Psoas muscle (tissue), 8 donors: ENCODE measurements around the gene SASH1. TPM values are rescaled to one million over a fixed set of nuclear protein-coding genes. Genes with fewer than 3 reads are reported as not detected.

ENCODE experiments used
- ATAC-seq, 4 donors: fragments of 200-7000 bp; cut with Tn5 transposase; one replicate each; pipeline ENCODE4 v1.9.1; 2020; ENCODE audit warnings: moderate library complexity in 3 of 4, mild to moderate bottlenecking in 2 of 4
- DNase-seq, 2 donors: peaks; one replicate each; pipeline ENCODE4 v3.0.0-alpha.2; 2020
- H3K27ac ChIP-seq: fragments of 200-600 bp; one replicate; pipeline ENCODE4 v1.8.0; 2022
- H3K27me3 ChIP-seq, 3 donors: fragments of 200-600 bp in 1 of 3; one replicate each; pipeline versions ENCODE4 v1.6.1 to v1.8.0; 2013 to 2022; ENCODE audit warnings: low read length in 2 of 3, mild to moderate bottlenecking in 2 of 3, moderate library complexity in 1 of 3; ENCODE audit not compliant: insufficient read depth in 3 of 3
- H3K36me3 ChIP-seq, 2 donors: fragments of 200-600 bp in 1 of 2; one replicate each; pipeline versions ENCODE4 v1.6.1 to v1.8.0; 2013 to 2022; ENCODE audit warnings: low read depth in 1 of 2, mild to moderate bottlenecking in 1 of 2, moderate library complexity in 1 of 2; ENCODE audit not compliant: insufficient read depth in 1 of 2
- H3K4me1 ChIP-seq: fragments of 200-600 bp; one replicate; pipeline ENCODE4 v1.8.0; 2022
- H3K4me3 ChIP-seq: fragments of 200-600 bp; one replicate; pipeline ENCODE4 v1.8.0; 2022; ENCODE audit warnings: mild to moderate bottlenecking
- H3K9me3 ChIP-seq: fragments of 200-600 bp; one replicate; pipeline ENCODE4 v1.8.0; 2022
- WGBS, 3 donors: extraction: QIAGEN DNeasy Blood & Tissue Kit; methylation state at CpG; one replicate each; pipeline versions ENCODE4 v1.1.6 to v1.1.7; 2013; 5-methylcytosine and 5-hydroxymethylcytosine counted together
- intact Hi-C, 2 donors: fragments of 100-400 bp; cut with DNase I; formaldehyde crosslinking; loops; one replicate each; pipeline versions ENCODE4 v1.11.0 to v1.14.2; 2022
- polyA plus RNA-seq, 3 donors: library from polyadenylated mRNA; stranded (reverse); fragments of 200-250 nt; gene quantifications; one replicate each; pipeline ENCODE4 v1.2.3, GENCODE V29; 2013
- total RNA-seq, 4 donors: library from RNA; stranded (reverse); fragmentation: NEBNext Ultra II Directional in 2 of 4; extraction: Animal tissue kit (Norgen Biotek cat#: 25700) in 2 of 4; gene quantifications; one replicate each; pipeline versions ENCODE4 v1.2.1 to v1.2.4, GENCODE V29; 2021 to 2023
- TF ChIP-seq, protein P1 (sequence below): fragments of 200-600 bp; IDR thresholded peaks from one replicate; pipeline ENCODE4 v1.8.0; 2022; ENCODE audit warnings: antibody characterized with exemption
- donor health status: healthy with polysubstance abuse.
- donor health status: DM: no; HTN: no; CAD: no; lungs with moderate emphysema.
- donor health status: Bipolar disorder and iron deficiency.
- donor health status: healthy.
- donor health status: DM: yes; HTN: yes; CAD: no.
- donor health status: DM: no; HTN: no; CAD: no.
- donor health status: DM: no; HTN: no; CAD: no.
- donor health status: DM: yes; HTN: yes; CAD: no.

The SASH1 gene
- total and polyA plus RNA-seq, 7 donors = 5.0 to 26.1 (median 13.0) TPM

DNA sequence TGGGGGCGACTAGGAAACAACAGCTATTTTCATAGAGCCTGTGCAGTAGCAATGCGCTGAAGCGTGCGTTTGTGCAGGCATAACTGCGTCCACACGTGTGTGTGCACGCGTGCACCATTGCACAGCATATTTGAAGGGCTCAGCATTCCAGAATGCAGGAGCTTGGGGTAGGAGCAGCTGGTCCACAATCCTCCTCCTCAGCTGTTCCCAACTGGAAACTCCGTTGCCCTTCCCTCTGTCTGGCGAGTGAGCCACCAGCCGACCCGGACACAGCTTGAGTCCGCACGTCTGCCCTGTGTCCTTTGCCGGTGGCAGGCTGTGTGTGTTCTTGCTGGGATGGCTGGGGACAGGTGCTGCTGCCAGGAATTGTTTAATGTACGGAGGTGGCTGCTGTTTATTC is 110.2 kb downstream of the SASH1 start:
- no peaks in the 10 kb centered on the region for H3K27me3 ChIP-seq
- H3K36me3 ChIP-seq = no peaks in the 10 kb centered on the region
- H3K4me3 ChIP-seq = no peak overlapping the region
- no peak overlapping the region for H3K27ac ChIP-seq
- DNase-seq = no peak
- intact Hi-C loops = loop anchor here in 1 of 2 donors (10.0 kb wide), 1 partner anchor 108 kb away; the partner anchor contains the start of gene SASH1
- H3K9me3 ChIP-seq = no peaks in the 10 kb centered on the region
- TF ChIP-seq, protein P1, sequence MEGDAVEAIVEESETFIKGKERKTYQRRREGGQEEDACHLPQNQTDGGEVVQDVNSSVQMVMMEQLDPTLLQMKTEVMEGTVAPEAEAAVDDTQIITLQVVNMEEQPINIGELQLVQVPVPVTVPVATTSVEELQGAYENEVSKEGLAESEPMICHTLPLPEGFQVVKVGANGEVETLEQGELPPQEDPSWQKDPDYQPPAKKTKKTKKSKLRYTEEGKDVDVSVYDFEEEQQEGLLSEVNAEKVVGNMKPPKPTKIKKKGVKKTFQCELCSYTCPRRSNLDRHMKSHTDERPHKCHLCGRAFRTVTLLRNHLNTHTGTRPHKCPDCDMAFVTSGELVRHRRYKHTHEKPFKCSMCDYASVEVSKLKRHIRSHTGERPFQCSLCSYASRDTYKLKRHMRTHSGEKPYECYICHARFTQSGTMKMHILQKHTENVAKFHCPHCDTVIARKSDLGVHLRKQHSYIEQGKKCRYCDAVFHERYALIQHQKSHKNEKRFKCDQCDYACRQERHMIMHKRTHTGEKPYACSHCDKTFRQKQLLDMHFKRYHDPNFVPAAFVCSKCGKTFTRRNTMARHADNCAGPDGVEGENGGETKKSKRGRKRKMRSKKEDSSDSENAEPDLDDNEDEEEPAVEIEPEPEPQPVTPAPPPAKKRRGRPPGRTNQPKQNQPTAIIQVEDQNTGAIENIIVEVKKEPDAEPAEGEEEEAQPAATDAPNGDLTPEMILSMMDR = no peak
- peak in 1 of 4 donors; percentile 41 for ATAC-seq
- WGBS, 3 donors = 28 to 59% (median 37%) methylated on average over 16 of the region's 16 CpGs
- no peaks in the 10 kb centered on the region for H3K4me1 ChIP-seq

- TF ChIP-seq, protein P1 = no peak
- H3K27me3 ChIP-seq = no peaks in the 10 kb centered on the region
- H3K4me3 ChIP-seq = no peak overlapping the region
- no peak overlapping the region for H3K27ac ChIP-seq
- 94 to 98% (median 97%) methylated on average over 7 of the region's 7 CpGs for WGBS, 3 donors
- intact Hi-C loops = loop anchor here in 1 of 2 donors (10.0 kb wide), 1 partner anchor 109 kb away; the partner anchor contains the start of gene SASH1
- ATAC-seq = no peak
- no peaks in the 10 kb centered on the region for H3K9me3 ChIP-seq
- H3K4me1 ChIP-seq = no peaks in the 10 kb centered on the region
- no peaks in the 10 kb centered on the region for H3K36me3 ChIP-seq
- no peak for DNase-seq
These were observed 111.3 kb downstream of the SASH1 start for GRCh38 chr6:148453906-148454305.

DNA sequence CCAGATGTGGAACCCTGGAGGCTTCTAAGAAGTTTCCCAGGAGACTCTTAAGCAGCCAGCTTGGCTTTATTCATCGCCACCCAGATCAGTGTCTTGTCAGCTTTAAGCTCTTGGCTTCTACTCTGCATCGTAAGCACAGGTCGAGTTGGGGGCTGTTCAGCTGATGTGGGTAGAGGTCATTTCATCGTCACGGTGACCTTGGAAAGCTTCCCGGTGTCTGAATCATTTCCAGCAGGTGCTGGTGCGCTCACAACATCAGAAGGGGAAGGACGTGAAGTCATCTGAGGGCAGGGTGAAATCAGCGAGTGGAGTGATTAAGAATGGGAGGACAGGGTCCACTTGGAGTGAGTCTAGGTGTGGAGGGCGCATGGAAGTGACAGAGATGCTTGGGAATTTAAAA is 112.6 kb downstream of the SASH1 start:
- intact Hi-C loops = loop anchor here in 1 of 2 donors (10.0 kb wide), 1 partner anchor 110 kb away; the partner anchor contains the start of gene SASH1
- no peak overlapping the region for H3K4me3 ChIP-seq
- H3K9me3 ChIP-seq = no peaks in the 10 kb centered on the region
- TF ChIP-seq, protein P1 = no peak
- no peak overlapping the region for H3K27ac ChIP-seq
- ATAC-seq (peak in 1 of 4 donors; percentile 28), DNase-seq (no peak)
- H3K27me3 ChIP-seq = no peaks in the 10 kb centered on the region
- WGBS, 3 donors = 47 to 49% (median 48%) methylated on average over 10 of the region's 10 CpGs
- H3K4me1 ChIP-seq = no peaks in the 10 kb centered on the region
- H3K36me3 ChIP-seq = no peaks in the 10 kb centered on the region

DNA sequence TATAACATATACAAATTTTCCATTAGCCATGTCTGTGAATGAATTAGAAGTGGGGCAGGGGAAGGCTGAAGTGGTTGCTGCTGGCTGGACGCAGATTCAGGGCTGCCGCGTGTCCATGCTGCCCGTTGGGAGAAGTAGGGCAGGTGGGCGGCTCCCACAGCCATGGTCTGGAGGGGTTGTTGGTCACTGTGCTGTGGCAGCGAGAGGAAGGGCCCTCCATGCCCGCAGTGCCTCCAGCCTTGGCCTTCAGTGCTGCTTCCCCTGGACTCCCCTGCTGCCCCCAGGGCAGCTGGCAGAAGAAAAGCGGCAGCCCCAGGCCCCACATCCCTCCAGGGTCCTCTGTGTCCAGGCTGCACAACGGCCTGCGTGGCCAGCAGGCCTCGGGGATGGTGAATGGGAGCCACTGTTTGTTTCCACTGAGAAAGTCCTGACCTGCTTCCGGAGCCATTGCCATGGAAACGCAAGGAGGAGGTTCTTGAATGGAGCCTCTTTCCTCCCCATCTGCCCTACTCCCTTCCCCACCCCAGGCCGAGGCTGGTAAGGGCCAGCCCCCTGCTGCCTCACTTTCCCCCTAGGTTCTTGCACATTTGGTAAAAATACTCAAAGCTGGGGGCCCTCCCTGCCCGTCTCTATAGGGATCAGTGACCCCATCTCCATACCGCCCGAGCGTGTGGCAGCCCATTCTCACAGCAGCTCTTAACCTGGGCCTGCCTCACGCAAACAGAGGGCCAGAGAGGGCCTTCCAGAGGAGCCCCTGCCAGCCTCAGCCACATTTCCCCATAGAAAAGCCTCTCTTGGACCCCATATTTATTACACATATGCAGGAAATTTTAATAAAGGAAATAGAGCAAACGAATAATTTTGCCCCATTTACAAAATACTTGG is 113.3 kb downstream of the SASH1 start:
- DNase-seq = no peak
- 84 to 87% (median 84%) methylated on average over 17 to 20 of the region's 20 CpGs for WGBS, 3 donors
- ATAC-seq = no peak
- no peak overlapping the region for H3K4me3 ChIP-seq
- intact Hi-C loops = loop anchor here in 1 of 2 donors (10.0 kb wide), 1 partner anchor 111 kb away; the partner anchor contains the start of gene SASH1
- no peaks in the 10 kb centered on the region for H3K4me1 ChIP-seq
- no peak overlapping the region for H3K27ac ChIP-seq
- no peaks in the 10 kb centered on the region for H3K9me3 ChIP-seq
- no peaks in the 10 kb centered on the region for H3K27me3 ChIP-seq
- no peaks in the 10 kb centered on the region for H3K36me3 ChIP-seq
- TF ChIP-seq, protein P1 = no peak
